Measurements from ENCODE around the gene FZR1. TPM values are rescaled to one million over a fixed set of nuclear protein-coding genes. Genes with fewer than 3 reads are reported as not detected.

FZR1 gene
- total RNA-seq, 1 donor from 2014 or later: 63.2 TPM

DNA sequence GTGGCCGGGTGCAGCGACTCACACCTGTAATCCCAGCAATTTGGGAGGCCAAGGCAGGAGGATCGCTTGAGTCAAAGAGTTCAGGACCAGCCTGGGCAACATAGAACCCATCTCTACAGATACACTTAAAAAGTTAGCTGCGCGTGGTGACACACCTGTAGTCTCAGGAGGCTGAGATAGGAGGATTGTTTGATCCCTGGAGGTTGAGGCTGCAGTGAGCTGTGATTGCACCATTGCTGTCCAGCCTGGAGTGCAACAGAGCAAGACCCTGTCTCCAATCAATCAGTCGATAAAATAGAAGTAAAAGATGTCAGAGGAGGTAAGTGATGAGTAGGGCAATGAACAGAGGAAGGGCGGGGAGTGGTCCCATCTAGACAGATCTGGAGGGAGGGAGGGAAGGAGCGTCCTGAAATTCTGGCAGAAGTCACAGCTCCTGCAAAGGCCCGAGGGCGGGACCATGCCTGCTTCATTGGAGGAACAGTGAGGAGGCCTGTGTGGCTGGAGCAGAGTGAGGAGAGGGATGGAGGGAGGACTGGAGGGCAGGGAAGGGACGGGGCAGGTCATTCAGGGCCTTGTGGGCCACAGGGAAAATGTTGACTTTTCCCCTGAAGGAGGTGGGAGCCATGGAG, 35.5 kb upstream of the FZR1 start:
- Mint-ChIP-seq H3K36me3 (no peaks in the 10 kb centered on the region), H3K9me3 (no peaks in the 10 kb centered on the region), H3K27ac (no peak overlapping the region), H3K27me3 (peaks cover 40% of the 10 kb centered on the region), H3K4me3 (no peak overlapping the region), H3K4me1 (ENCODE audit: unreplicated experiment) (no peaks in the 10 kb centered on the region)
- TF ChIP-seq, protein P1, sequence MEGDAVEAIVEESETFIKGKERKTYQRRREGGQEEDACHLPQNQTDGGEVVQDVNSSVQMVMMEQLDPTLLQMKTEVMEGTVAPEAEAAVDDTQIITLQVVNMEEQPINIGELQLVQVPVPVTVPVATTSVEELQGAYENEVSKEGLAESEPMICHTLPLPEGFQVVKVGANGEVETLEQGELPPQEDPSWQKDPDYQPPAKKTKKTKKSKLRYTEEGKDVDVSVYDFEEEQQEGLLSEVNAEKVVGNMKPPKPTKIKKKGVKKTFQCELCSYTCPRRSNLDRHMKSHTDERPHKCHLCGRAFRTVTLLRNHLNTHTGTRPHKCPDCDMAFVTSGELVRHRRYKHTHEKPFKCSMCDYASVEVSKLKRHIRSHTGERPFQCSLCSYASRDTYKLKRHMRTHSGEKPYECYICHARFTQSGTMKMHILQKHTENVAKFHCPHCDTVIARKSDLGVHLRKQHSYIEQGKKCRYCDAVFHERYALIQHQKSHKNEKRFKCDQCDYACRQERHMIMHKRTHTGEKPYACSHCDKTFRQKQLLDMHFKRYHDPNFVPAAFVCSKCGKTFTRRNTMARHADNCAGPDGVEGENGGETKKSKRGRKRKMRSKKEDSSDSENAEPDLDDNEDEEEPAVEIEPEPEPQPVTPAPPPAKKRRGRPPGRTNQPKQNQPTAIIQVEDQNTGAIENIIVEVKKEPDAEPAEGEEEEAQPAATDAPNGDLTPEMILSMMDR (conservative IDR thresholded peaks at IDR 0.05): no peak
- no peak for DNase-seq (ENCODE audit: extremely low spot score, unreplicated experiment)

DNA sequence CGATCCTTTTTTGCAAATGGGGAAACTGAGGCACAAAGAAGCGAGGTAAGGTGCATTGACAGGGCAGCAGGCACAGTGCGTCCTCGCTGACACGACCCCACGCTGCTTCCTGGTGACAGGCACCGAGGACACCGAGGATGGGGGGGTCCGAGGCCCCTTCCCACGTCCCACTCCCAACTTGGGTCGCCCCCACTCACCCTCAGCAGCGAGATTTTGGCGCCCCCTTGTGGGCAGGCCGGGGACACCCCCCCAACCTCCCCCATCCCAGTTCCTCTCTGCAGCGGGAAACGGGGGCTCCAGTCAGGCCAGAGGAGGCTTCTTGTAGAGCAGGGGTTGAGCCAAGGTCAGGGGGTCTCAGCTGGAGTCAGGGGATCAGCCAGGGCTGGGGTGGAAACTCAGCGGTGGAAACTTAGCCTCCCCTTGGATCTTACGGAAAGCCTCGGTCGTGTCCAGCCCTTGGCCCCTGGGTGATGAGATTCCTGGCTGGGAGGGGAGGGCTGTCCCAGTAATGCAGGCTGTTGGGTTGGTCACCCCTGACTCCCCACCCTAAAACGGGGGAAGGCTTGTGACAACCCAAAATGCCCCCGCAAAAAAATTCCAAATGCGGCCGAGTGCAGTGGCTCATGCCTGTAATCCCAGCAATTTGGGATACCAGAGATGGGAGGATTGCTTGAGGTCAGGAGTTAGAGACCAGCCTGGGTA, 34.0 kb upstream of the FZR1 start:
- no peak for DNase-seq (ENCODE audit: extremely low spot score, unreplicated experiment)
- TF ChIP-seq, protein P1 (conservative IDR thresholded peaks at IDR 0.05): peak; percentile 80
- Mint-ChIP-seq H3K27me3 (peaks cover 29% of the 10 kb centered on the region), H3K4me1 (ENCODE audit: unreplicated experiment) (no peaks in the 10 kb centered on the region), H3K9me3 (no peaks in the 10 kb centered on the region), H3K27ac (no peak overlapping the region), H3K4me3 (no peak overlapping the region), H3K36me3 (no peaks in the 10 kb centered on the region)

DNA sequence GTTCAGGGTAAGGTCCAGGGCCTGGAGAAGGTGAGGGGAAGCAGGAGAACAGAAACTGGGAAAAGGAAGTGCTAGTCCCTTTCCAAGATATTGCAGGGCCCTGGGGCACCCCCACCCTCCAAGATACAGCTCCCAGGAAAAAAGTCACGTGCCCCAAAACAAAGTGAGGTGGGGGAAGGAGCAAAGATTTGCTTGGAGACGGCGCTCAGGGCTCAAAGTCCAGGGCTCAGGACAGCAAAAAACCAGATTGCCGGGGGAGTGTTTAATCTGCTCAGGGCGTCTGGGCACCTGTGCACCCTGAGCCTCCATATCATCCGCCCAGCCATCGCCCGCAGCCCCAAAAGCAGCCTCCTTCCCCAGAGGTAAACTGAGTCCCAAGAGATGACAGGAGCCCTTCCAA, 32.1 kb upstream of the FZR1 start:
- no peaks in the 10 kb centered on the region for H3K36me3 Mint-ChIP-seq
- TF ChIP-seq, protein P1 (conservative IDR thresholded peaks at IDR 0.05): no peak
- H3K9me3 Mint-ChIP-seq: no peaks in the 10 kb centered on the region
- peak overlapping the region; percentile 61 for H3K27ac Mint-ChIP-seq
- H3K4me3 Mint-ChIP-seq: peak overlapping the region; percentile 44
- DNase-seq (ENCODE audit: extremely low spot score, unreplicated experiment): no peak
- peaks cover 24% of the 10 kb centered on the region for H3K27me3 Mint-ChIP-seq
- H3K4me1 Mint-ChIP-seq (ENCODE audit: unreplicated experiment): no peaks in the 10 kb centered on the region

DNA sequence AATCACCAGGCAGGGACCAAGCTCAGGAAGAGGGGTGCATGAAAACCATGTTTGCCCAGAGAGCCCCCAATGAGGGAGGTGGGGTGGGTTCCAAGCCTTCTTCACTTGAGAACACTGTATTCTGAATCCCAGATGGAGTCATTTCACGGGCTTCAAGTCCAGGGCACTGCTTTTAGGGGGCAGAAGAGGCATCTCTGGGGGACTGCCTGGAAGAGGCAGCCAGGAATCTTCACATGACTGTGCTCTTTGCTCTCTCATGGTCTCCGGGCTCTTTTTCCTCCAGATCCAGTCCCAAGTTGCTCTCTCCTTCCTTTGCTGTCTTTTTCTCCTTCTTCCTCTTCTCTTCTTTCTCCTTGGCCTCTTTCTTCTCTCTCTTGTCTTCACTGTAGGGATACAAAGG, 31.5 kb upstream of the FZR1 start:
- H3K36me3 Mint-ChIP-seq: no peaks in the 10 kb centered on the region
- DNase-seq (ENCODE audit: extremely low spot score, unreplicated experiment): no peak
- no peaks in the 10 kb centered on the region for H3K4me1 Mint-ChIP-seq (ENCODE audit: unreplicated experiment)
- peaks cover 19% of the 10 kb centered on the region for H3K27me3 Mint-ChIP-seq
- TF ChIP-seq, protein P1 (conservative IDR thresholded peaks at IDR 0.05): no peak
- no peaks in the 10 kb centered on the region for H3K9me3 Mint-ChIP-seq
- no peak overlapping the region for H3K27ac Mint-ChIP-seq
- no peak overlapping the region for H3K4me3 Mint-ChIP-seq

DNA sequence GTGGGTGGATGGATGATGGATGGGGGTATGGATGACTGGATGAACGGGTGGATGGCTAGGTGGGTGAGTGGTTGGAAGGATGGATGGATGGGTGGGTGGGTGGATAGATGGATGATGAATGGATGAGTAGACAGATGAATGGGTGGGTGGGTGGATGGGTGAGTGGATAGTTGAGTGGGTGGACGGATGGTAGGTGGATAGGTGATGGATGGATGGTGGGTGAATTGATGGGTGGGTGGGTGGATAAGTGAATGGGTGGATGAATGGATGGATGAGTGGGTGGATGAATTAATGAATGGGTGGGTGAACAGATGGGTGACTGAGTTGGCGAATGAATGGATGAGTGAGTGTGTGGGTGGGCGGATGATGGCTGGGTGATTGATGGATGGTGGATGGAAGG, 30.7 kb upstream of the FZR1 start:
- TF ChIP-seq, protein P1 (conservative IDR thresholded peaks at IDR 0.05): no peak
- no peak for DNase-seq (ENCODE audit: extremely low spot score, unreplicated experiment)
- no peak overlapping the region for H3K27ac Mint-ChIP-seq
- no peak overlapping the region for H3K4me3 Mint-ChIP-seq
- no peaks in the 10 kb centered on the region for H3K36me3 Mint-ChIP-seq
- H3K4me1 Mint-ChIP-seq (ENCODE audit: unreplicated experiment): no peaks in the 10 kb centered on the region
- H3K9me3 Mint-ChIP-seq: no peaks in the 10 kb centered on the region
- peaks cover 12% of the 10 kb centered on the region for H3K27me3 Mint-ChIP-seq

Measured in type B pancreatic cell (in vitro differentiated cells).